ENCODE measurements around the gene VKORC1L1. TPM values are rescaled to one million over a fixed set of nuclear protein-coding genes. Genes with fewer than 3 reads are reported as not detected.
A peak's percentile ranks its signal among the peaks of the same experiment; 100 is the strongest.
"Not testable (repeated sequence)": the region's sequence is repeated elsewhere in the genome, so short reads cannot be mapped to it uniquely, and the experiment has no call there.

The VKORC1L1 gene
- total RNA-seq, 1 donor from 2014 or later: 20.8 TPM

DNA sequence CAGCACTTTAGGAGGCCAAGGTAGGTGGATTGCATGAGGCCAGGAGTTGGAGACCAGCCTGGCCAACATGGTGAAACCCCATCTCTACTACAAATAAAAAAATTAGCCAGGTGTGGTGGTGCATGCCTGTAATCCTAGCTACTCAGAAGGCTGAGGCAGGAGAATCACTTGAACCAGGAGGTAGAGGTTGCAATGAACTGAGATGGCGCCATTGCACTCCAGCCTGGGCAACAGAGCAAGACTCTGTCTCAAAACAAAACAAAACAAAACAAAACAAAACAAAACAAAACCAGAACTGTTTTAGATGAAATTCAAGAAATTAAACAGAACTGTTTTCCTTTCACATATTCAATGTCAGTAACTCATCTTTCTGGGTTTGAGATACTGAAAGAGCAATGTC lies 115.6 kb downstream of the VKORC1L1 start:
- intact Hi-C loops (cut with DNase I); ATAC-seq: not testable (repeated sequence)
- peak; percentile 17 for DNase-seq (ENCODE audit: missing footprints)

DNA sequence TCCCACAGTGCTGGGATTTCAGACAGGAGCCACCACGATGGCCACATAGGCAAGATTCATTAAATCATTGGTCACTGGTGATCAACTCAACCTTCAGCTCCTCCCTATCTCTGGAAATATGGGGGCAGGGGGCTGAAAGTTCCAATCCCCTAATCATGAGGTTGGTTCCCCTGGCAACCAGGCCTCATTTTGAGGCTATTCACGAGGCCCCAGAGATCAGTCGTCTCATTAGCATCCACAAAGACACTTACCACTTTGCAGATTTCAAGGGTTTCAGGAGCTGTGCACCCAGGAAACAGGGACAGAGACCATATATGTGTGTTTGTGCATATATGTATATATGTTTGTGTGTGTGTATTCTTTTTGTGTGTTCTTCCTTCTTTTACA lies 116.8 kb downstream of the VKORC1L1 start:
- intact Hi-C loops (cut with DNase I): no loop called here
- DNase-seq (ENCODE audit: missing footprints): no peak
- no peak for ATAC-seq

DNA sequence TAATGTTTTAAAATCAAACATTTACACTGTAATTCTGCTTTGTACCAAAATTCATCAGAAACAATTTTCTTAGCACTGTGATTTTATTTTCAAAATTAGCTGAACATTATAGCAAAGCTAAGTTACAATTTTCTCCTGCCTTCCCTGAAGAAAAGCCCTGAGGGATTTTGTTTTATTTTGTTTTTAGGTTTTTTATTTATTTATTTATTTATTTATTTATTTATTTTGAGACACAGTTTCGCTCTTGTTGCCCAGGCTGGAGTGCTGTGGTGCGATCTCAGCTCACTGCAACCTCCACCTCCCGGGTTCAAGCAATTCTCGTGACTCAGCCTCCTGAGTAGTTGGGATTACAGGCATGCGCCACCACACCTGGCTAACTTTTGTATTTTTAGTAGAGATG lies 119.0 kb downstream of the VKORC1L1 start:
- intact Hi-C loops (cut with DNase I); ATAC-seq; DNase-seq (ENCODE audit: missing footprints): not testable (repeated sequence)

DNA sequence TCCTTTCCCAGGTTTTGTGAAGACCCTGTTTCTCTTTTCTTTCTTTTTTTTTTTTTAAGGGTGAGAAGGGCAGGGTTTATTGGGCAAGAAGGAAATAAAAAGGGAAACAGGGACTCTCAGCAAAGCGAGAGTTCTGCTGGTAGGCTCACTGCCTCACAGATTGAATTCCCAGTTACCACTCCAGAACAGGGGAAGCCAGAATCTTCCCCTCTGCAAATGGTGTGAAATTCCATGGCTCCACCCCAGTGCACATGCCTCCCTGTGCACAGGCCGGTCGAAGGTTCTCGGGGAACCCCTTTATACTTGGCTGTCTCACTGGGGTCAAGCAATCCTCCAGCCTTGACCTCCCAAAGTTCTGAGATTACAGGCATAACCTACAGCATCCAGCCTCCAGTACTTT lies 119.7 kb downstream of the VKORC1L1 start:
- intact Hi-C loops (cut with DNase I): no loop called here
- DNase-seq (ENCODE audit: missing footprints) (no peak), ATAC-seq (no peak)

DNA sequence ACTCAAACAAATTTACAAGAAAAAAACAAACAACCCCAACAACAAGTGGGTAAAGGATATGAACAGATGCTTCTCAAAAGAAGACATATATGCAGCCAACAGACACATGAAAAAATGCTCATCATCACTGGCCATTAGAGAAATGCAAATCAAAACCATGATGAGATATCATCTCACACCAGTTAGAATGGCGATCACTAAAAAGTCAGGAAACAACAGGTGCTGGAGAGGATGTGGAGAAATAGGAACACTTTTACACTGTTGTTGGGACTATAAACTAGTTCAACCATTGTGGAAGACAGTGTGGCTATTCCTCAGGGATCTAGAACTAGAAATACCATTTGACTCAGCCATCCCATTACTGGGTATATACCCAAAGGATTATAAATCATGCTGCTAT lies 122.1 kb downstream of the VKORC1L1 start:
- ATAC-seq; DNase-seq (ENCODE audit: missing footprints); intact Hi-C loops (cut with DNase I): not testable (repeated sequence)

DNA sequence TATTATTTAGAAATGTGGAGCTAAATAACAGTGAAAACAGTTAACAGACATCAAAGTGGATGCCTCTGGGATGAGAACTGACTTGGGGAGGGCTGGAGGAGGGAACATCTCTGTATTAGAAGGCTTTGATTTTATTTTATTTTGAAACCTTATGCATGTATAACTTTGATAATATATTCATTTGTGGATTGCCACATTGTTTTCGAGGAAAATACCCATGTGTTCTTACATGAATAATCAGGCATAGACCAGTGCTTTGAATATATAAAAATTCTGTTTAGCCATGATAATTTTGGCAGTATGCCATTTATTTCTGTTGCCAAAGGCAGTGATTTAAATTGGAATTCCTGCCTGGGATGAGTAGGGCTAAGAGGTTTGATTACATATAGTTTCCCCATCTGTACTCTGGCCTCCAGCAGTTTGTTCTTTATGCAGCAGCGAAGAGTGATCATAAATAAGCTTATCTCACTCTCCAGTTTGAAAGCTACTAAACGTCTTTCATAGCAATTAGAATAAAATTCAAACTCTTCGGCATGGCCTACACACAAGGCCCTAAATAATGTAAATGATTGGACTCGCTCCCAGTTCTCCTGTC lies 128.0 kb downstream of the VKORC1L1 start:
- intact Hi-C loops (cut with DNase I); DNase-seq (ENCODE audit: missing footprints); ATAC-seq: not testable (repeated sequence)

DNA sequence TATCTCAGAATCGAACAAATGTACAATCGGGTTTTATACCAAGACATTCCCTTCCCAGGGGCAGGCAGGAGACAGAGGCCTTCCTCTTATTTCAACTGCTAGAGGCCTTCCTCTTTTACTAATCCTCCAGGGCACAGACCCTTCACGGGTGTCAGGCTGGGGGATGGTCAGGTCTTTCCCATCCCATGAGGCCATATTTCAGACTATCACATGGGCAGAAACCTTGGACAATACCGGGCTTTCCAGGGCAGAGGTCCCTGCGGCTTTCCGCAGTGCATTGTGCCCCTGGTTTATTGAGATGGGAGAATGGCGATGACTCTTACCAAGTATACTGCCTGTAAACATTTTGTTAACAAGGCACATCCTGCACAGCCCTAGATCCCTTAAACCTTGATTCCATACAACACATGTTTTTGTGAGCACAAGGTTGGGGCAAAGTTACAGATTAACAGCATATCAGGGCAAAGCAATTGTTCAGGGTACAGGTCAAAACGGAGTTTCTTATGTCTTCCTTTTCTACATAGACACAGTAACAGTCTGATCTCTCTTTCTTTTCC lies 132.3 kb downstream of the VKORC1L1 start:
- DNase-seq (ENCODE audit: missing footprints); intact Hi-C loops (cut with DNase I); ATAC-seq: not testable (repeated sequence)

DNA sequence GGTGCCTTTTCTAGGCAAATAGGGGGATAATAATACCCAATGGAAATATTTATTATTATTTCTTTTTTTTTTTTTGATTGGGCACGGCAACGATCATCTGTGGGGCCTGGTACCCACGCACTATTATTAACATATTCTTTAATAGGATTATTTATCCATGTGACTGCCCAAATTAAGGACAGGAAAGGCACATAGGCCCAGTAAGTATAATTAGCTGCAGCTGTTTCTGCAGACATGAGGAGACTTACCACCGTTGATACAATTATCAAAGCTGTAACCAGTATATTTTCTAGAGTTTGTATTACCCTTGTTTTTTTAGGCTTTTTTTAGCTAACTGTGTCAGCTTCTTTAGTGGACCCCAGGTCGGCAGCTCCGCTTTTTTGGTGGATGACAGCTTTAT lies 134.4 kb downstream of the VKORC1L1 start:
- ATAC-seq (no peak), DNase-seq (ENCODE audit: missing footprints) (no peak)
- intact Hi-C loops (cut with DNase I): no loop called here

Other genes starting within 250 kb of the VKORC1L1 start
- 18.3 TPM for gene GUSB, start 109.1 kb downstream of the VKORC1L1 start, total RNA-seq
- gene ASL, start 202.7 kb downstream of the VKORC1L1 start, total RNA-seq: 11.8 TPM
- gene CRCP, start 241.8 kb downstream of the VKORC1L1 start, total RNA-seq: 23.6 TPM

Data from Right ventricle myocardium inferior (tissue), 1 donor.